Muscle layer of duodenum (tissue), 2 donors: ENCODE data around the gene SPON2.

Source experiments
- H3K27ac ChIP-seq: one replicate; pipeline ENCODE4 v1.7.0; 2013; ENCODE audit warnings: mild to moderate bottlenecking, low read length
- H3K27me3 ChIP-seq: one replicate; pipeline ENCODE4 v1.7.0; 2013; ENCODE audit warnings: low read depth, mild to moderate bottlenecking, control low read depth, low read length
- H3K36me3 ChIP-seq, 2 donors: one replicate each; pipeline ENCODE4 v1.7.0; 2013; ENCODE audit warnings: low read length in 2 of 2, control low read depth in 1 of 2, mild to moderate bottlenecking in 1 of 2; ENCODE audit not compliant: insufficient read depth in 2 of 2, control insufficient read depth in 1 of 2
- H3K4me1 ChIP-seq, 2 donors: one replicate each; pipeline ENCODE4 v1.7.0; 2013; ENCODE audit warnings: low read length in 2 of 2, mild to moderate bottlenecking in 2 of 2, control low read depth in 1 of 2, moderate library complexity in 1 of 2; ENCODE audit not compliant: insufficient read depth in 2 of 2, control insufficient read depth in 1 of 2
- H3K4me3 ChIP-seq, 2 donors: one replicate each; pipeline ENCODE4 v1.7.0; 2013; ENCODE audit warnings: low read length in 2 of 2, low read depth in 1 of 2, mild to moderate bottlenecking in 1 of 2
- H3K9me3 ChIP-seq, 2 donors: one replicate each; pipeline ENCODE4 v1.7.0; 2013; ENCODE audit warnings: low read length in 2 of 2, control low read depth in 1 of 2, mild to moderate bottlenecking in 1 of 2; ENCODE audit not compliant: control insufficient read depth in 1 of 2
- donor health status: healthy.

Gene SPON2

GRCh38 chr4:1192493-1193205 lies 20.3 kb upstream of the SPON2 start:
- Histone ChIP-seq H3K27me3 (no peaks in the 10 kb centered on the region), H3K27ac (peak overlapping the region; percentile 90), H3K4me1 (peaks cover 19 to 37% of the 10 kb centered on the region in 2 donors), H3K4me3 (no peak overlapping the region), H3K9me3 (no peaks in the 10 kb centered on the region), H3K36me3 (no peaks in the 10 kb centered on the region)

- H3K27me3 ChIP-seq = no peaks in the 10 kb centered on the region
- peaks cover 19 to 43% of the 10 kb centered on the region in 2 donors for H3K4me1 ChIP-seq
- H3K9me3 ChIP-seq = no peaks in the 10 kb centered on the region
- H3K36me3 ChIP-seq = no peaks in the 10 kb centered on the region
- H3K4me3 ChIP-seq = no peak overlapping the region
- H3K27ac ChIP-seq = peak overlapping the region; percentile 90
These were observed 19.7 kb upstream of the SPON2 start for GRCh38 chr4:1192091-1192492.

- H3K4me3 ChIP-seq = no peak overlapping the region
- peaks cover 19 to 44% of the 10 kb centered on the region in 2 donors for H3K4me1 ChIP-seq
- no peaks in the 10 kb centered on the region for H3K36me3 ChIP-seq
- no peaks in the 10 kb centered on the region for H3K27me3 ChIP-seq
- H3K27ac ChIP-seq = peak overlapping the region; percentile 90
- no peaks in the 10 kb centered on the region for H3K9me3 ChIP-seq
These were observed 19.2 kb upstream of the SPON2 start for GRCh38 chr4:1191621-1192020.

- Histone ChIP-seq H3K27ac (no peak overlapping the region), H3K4me1 (peaks cover 8 to 16% of the 10 kb centered on the region in 2 donors), H3K4me3 (no peak overlapping the region), H3K36me3 (no peaks in the 10 kb centered on the region), H3K27me3 (no peaks in the 10 kb centered on the region), H3K9me3 (no peaks in the 10 kb centered on the region)
These were observed 14.8 kb upstream of the SPON2 start for GRCh38 chr4:1187182-1187581.

- Histone ChIP-seq H3K36me3 (no peaks in the 10 kb centered on the region), H3K9me3 (no peaks in the 10 kb centered on the region), H3K4me1 (peaks cover 0 to 8% of the 10 kb centered on the region in 2 donors), H3K27me3 (no peaks in the 10 kb centered on the region), H3K4me3 (peak overlapping the region in 1 of 2 donors; percentile 32), H3K27ac (peak overlapping the region; percentile 5)
These were observed 11.8 kb upstream of the SPON2 start for GRCh38 chr4:1183985-1184773.

GRCh38 chr4:1182313-1182712 lies 9.9 kb upstream of the SPON2 start:
- no peaks in the 10 kb centered on the region for H3K36me3 ChIP-seq
- peaks cover 0 to 8% of the 10 kb centered on the region in 2 donors for H3K4me1 ChIP-seq
- H3K4me3 ChIP-seq = no peak overlapping the region
- no peaks in the 10 kb centered on the region for H3K9me3 ChIP-seq
- H3K27me3 ChIP-seq = no peaks in the 10 kb centered on the region
- no peak overlapping the region for H3K27ac ChIP-seq

- Histone ChIP-seq H3K4me1 (peaks cover 0 to 5% of the 10 kb centered on the region in 2 donors), H3K36me3 (no peaks in the 10 kb centered on the region), H3K4me3 (no peak overlapping the region), H3K27ac (no peak overlapping the region), H3K9me3 (no peaks in the 10 kb centered on the region), H3K27me3 (no peaks in the 10 kb centered on the region)
These were observed 8.3 kb upstream of the SPON2 start for GRCh38 chr4:1180663-1181062.

- Histone ChIP-seq H3K4me3 (no peak overlapping the region), H3K9me3 (no peaks in the 10 kb centered on the region), H3K27ac (no peak overlapping the region), H3K4me1 (peaks cover 0 to 5% of the 10 kb centered on the region in 2 donors), H3K36me3 (no peaks in the 10 kb centered on the region), H3K27me3 (no peaks in the 10 kb centered on the region)
These were observed 7.6 kb upstream of the SPON2 start for GRCh38 chr4:1179976-1180375.

GRCh38 chr4:1179089-1179441 lies 6.7 kb upstream of the SPON2 start:
- no peaks in the 10 kb centered on the region for H3K9me3 ChIP-seq
- no peak overlapping the region for H3K27ac ChIP-seq
- no peak overlapping the region for H3K4me3 ChIP-seq
- no peaks in the 10 kb centered on the region for H3K27me3 ChIP-seq
- H3K4me1 ChIP-seq = peaks cover 0 to 5% of the 10 kb centered on the region in 2 donors
- no peaks in the 10 kb centered on the region for H3K36me3 ChIP-seq

- no peaks in the 10 kb centered on the region for H3K36me3 ChIP-seq
- H3K27ac ChIP-seq = no peak overlapping the region
- no peaks in the 10 kb centered on the region for H3K9me3 ChIP-seq
- H3K4me3 ChIP-seq = no peak overlapping the region
- peaks cover 0 to 5% of the 10 kb centered on the region in 2 donors for H3K4me1 ChIP-seq
- H3K27me3 ChIP-seq = no peaks in the 10 kb centered on the region
These were observed 6.1 kb upstream of the SPON2 start for GRCh38 chr4:1178300-1179088.
